H1 (cell line): ENCODE data around the gene HPS3. TPM values are rescaled to one million over a fixed set of nuclear protein-coding genes. Genes with fewer than 3 reads are reported as not detected.

Experiments used
- CTCF ChIA-PET: fragments of 300-600 bp; sonication (Branson Sonifier 250); formaldehyde crosslinking; loops from one replicate; lab custom pipeline; 2021; ENCODE audit not compliant: partially characterized antibody; lab: Charles Lee
- POLR2A ChIA-PET: fragments of 300-600 bp; sonication (Branson Sonifier 250); formaldehyde crosslinking; loops from one replicate; lab custom pipeline; 2021; ENCODE audit warnings: inconsistent platforms; ENCODE audit not compliant: partially characterized antibody; lab: Charles Lee
- DNase-seq, 2 experiments: peaks; one replicate each; pipeline versions ENCODE4 v3.0.0 to v3.0.0-alpha.2; 2010 to 2022; ENCODE audit warnings: low spot score in 2 of 2, low read depth in 1 of 2, mixed read lengths in 1 of 2
- FAIRE-seq: peaks from 2 replicates; lab custom pipeline; 2011; peaks lifted over from hg19 to GRCh38; lab: Jason Lieb, UNC
- H2AFZ ChIP-seq: 2 replicates; pipeline ENCODE4 v1.8.1; 2012; ENCODE audit warnings: low read length, inconsistent platforms
- H2AK5ac ChIP-seq: 2 replicates; pipeline ENCODE4 v1.6.1; 2013; ENCODE audit warnings: low read depth, low read length
- H2BK120ac ChIP-seq: replicated peaks from 2 replicates; pipeline ENCODE3; 2013; ENCODE audit warnings: low read depth, low read length, inconsistent platforms
- H2BK12ac ChIP-seq: 2 replicates; pipeline ENCODE4 v1.6.1; 2013; ENCODE audit warnings: low read depth, low read length
- H2BK15ac ChIP-seq: 2 replicates; pipeline ENCODE4 v1.6.1; 2013; ENCODE audit warnings: low read length
- H2BK20ac ChIP-seq: 2 replicates; pipeline ENCODE4 v1.6.1; 2013; ENCODE audit warnings: low read length
- H2BK5ac ChIP-seq: 2 replicates; pipeline ENCODE4 v1.6.1; 2013; ENCODE audit warnings: low read depth, low read length
- H3K14ac ChIP-seq: 2 replicates; pipeline ENCODE4 v1.6.1; 2013; ENCODE audit warnings: inconsistent platforms; ENCODE audit not compliant: insufficient read length
- H3K18ac ChIP-seq: 2 replicates; pipeline ENCODE4 v1.6.1; 2013; ENCODE audit warnings: low read length; ENCODE audit errors: extremely low read depth
- H3K23ac ChIP-seq: 2 replicates; pipeline ENCODE4 v1.6.1; 2013; ENCODE audit warnings: inconsistent platforms; ENCODE audit not compliant: insufficient read length
- H3K23me2 ChIP-seq: 2 replicates; pipeline ENCODE4 v1.6.1; 2013; ENCODE audit warnings: low read depth, low read length
- H3K27ac ChIP-seq: 2 replicates; pipeline ENCODE4 v1.6.1; 2011; ENCODE audit warnings: low read depth, low read length, inconsistent platforms
- H3K27me3 ChIP-seq, 4 experiments: replicated peaks in 1 of 4; 1 replicate in 1 of 4; 2 replicates in 3 of 4; pipeline versions ENCODE4 v1.6.1 to v1.8.1; 2011 to 2013; ENCODE audit warnings: low read length in 3 of 4, mild to moderate bottlenecking in 3 of 4, inconsistent platforms in 2 of 4, mixed read lengths in 2 of 4, moderate library complexity in 1 of 4; ENCODE audit not compliant: control insufficient read depth in 3 of 4, insufficient read depth in 3 of 4; ENCODE audit errors: extremely low read depth in 1 of 4
- H3K36me3 ChIP-seq, 4 experiments: 2 replicates each; pipeline versions ENCODE4 v1.6.1 to v1.8.1; 2011 to 2013; ENCODE audit warnings: mild to moderate bottlenecking in 4 of 4, low read length in 3 of 4, moderate library complexity in 2 of 4, control low read depth in 1 of 4, inconsistent platforms in 1 of 4; ENCODE audit not compliant: insufficient read depth in 4 of 4, control insufficient read depth in 2 of 4
- H3K4ac ChIP-seq: replicated peaks from 2 replicates; pipeline ENCODE3; 2013; ENCODE audit warnings: low read length, low read depth, mixed read lengths, inconsistent platforms; ENCODE audit not compliant: insufficient read length
- H3K4me1 ChIP-seq, 4 experiments: replicated peaks in 1 of 4; 1 replicate in 1 of 4; 2 replicates in 3 of 4; pipeline versions ENCODE4 v1.6.1 to v1.8.1; 2011 to 2013; ENCODE audit warnings: low read length in 3 of 4, inconsistent platforms in 2 of 4, mixed read lengths in 1 of 4; ENCODE audit not compliant: insufficient read depth in 4 of 4, control insufficient read depth in 3 of 4
- H3K4me2 ChIP-seq, 2 experiments: 2 replicates each; pipeline versions ENCODE4 v1.6.1 to v1.8.1; 2011 to 2013; ENCODE audit warnings: low read depth in 2 of 2, low read length in 2 of 2, control low read depth in 1 of 2, inconsistent platforms in 1 of 2, mild to moderate bottlenecking in 1 of 2; ENCODE audit not compliant: insufficient read depth in 1 of 2
- H3K4me3 ChIP-seq, 4 experiments: fragments of 200-600, 300-600 bp in 1 of 4; sonication (generic), shearing (Covaris generic), sonication (Bioruptor Twin) in 1 of 4; 2 replicates each; pipeline versions ENCODE4 v1.5.1 to v1.8.1; 2011 to 2016; ENCODE audit warnings: low read length in 4 of 4, low read depth in 3 of 4, control low read depth in 2 of 4, inconsistent platforms in 2 of 4, mild to moderate bottlenecking in 2 of 4, mixed read lengths in 1 of 4, moderate library complexity in 1 of 4; ENCODE audit not compliant: insufficient read depth in 2 of 4; ENCODE audit errors: extremely low read depth in 1 of 4
- H3K56ac ChIP-seq: replicated peaks from 2 replicates; pipeline ENCODE3; 2013; ENCODE audit warnings: low read depth, mild to moderate bottlenecking, mixed read lengths, low read length, inconsistent platforms; ENCODE audit not compliant: insufficient read length
- H3K79me1 ChIP-seq: 2 replicates; pipeline ENCODE4 v1.6.1; 2013; ENCODE audit warnings: low read depth, low read length, control low read depth
- H3K79me2 ChIP-seq, 2 experiments: 2 replicates each; pipeline versions ENCODE4 v1.6.1 to v1.8.1; 2012 to 2013; ENCODE audit warnings: low read length in 2 of 2, mild to moderate bottlenecking in 2 of 2, inconsistent platforms in 1 of 2; ENCODE audit not compliant: insufficient read depth in 2 of 2, control insufficient read depth in 1 of 2
- H3K9ac ChIP-seq, 4 experiments: replicated peaks in 1 of 4; 1 replicate in 1 of 4; 2 replicates in 3 of 4; pipeline versions ENCODE4 v1.6.1 to v1.8.1; 2011 to 2013; ENCODE audit warnings: low read depth in 3 of 4, low read length in 3 of 4, control low read depth in 2 of 4, mild to moderate bottlenecking in 2 of 4, moderate library complexity in 2 of 4, inconsistent platforms in 1 of 4; ENCODE audit errors: extremely low read depth in 1 of 4
- H3K9me3 ChIP-seq, 2 experiments: 2 replicates each; pipeline versions ENCODE4 v1.6.1 to v1.8.1; 2012 to 2013; ENCODE audit warnings: mild to moderate bottlenecking in 2 of 2, moderate library complexity in 2 of 2, control low read depth in 1 of 2, inconsistent platforms in 1 of 2, low read depth in 1 of 2, low read length in 1 of 2, mixed read lengths in 1 of 2; ENCODE audit not compliant: insufficient read depth in 2 of 2
- H4K20me1 ChIP-seq, 2 experiments: replicated peaks in 1 of 2; 2 replicates each; pipeline versions ENCODE3 to v1.8.1; 2011 to 2013; ENCODE audit warnings: inconsistent platforms in 2 of 2, low read length in 2 of 2, mild to moderate bottlenecking in 1 of 2; ENCODE audit not compliant: insufficient read depth in 2 of 2, control insufficient read depth in 1 of 2
- H4K5ac ChIP-seq: 2 replicates; pipeline ENCODE4 v1.6.1; 2013; ENCODE audit warnings: low read length, low read depth, mixed read lengths, inconsistent platforms; ENCODE audit not compliant: insufficient read length
- H4K8ac ChIP-seq: 2 replicates; pipeline ENCODE4 v1.8.0; 2013; ENCODE audit warnings: mild to moderate bottlenecking, moderate library complexity, low read length, inconsistent platforms; ENCODE audit not compliant: insufficient read depth; ENCODE audit errors: extremely low read depth
- H4K91ac ChIP-seq: replicated peaks from 2 replicates; pipeline ENCODE3; 2013; ENCODE audit warnings: low read length, mixed read lengths, inconsistent platforms; ENCODE audit not compliant: insufficient read length
- JUN ChIP-seq: IDR thresholded peaks from 2 replicates; pipeline ENCODE4 v1.6.1; 2011; ENCODE audit warnings: low read depth, mild to moderate bottlenecking, improper control_type of control experiment, low read length
- ZNF274 ChIP-seq: IDR thresholded peaks from 2 replicates; pipeline ENCODE4 v1.7.0; 2012; ENCODE audit warnings: low read length, borderline replicate concordance; ENCODE audit errors: extremely low read depth
- WGBS, 2 experiments: shearing (Covaris generic) in 1 of 2; methylation state at CpG; one replicate each; pipeline versions ENCODE4 v1.1.6 to v1.1.7; 2013 to 2015; ENCODE audit warnings: low lambda C conversion rate in 2 of 2, mixed read lengths in 2 of 2, inconsistent platforms in 1 of 2, low coverage in 1 of 2, missing lambda C conversion rate in 1 of 2; ENCODE audit not compliant: insufficient replicate concordance in 2 of 2, insufficient coverage in 1 of 2, insufficient read length in 1 of 2; ENCODE audit errors: extremely low coverage in 1 of 2, missing lambda C conversion rate in 1 of 2; 5-methylcytosine and 5-hydroxymethylcytosine counted together
- polyA plus RNA-seq, 7 experiments: library from polyadenylated mRNA; depleted of rRNA in 3 of 7; stranded (reverse) in 5 of 7; unstranded in 2 of 7; fragments of >200 nt in 5 of 7; fragments of 200-250 nt in 2 of 7; gene quantifications; 1 replicate in 5 of 7; 2 replicates in 1 of 7; 4 replicates in 1 of 7; pipeline versions ENCODE4 v1.2.1 to v1.2.3, GENCODE V29; 2011 to 2013; ENCODE audit warnings: missing spikeins in 2 of 7, mixed read lengths in 2 of 7
- total RNA-seq: library from RNA; stranded (reverse); fragmentation: NEBNext Ultra II Directional; extraction: Animal tissue kit (Norgen Biotek cat#: 25700); gene quantifications from 2 replicates; pipeline ENCODE4 v1.2.1, GENCODE V29; 2021

HPS3 gene
- total and polyA plus RNA-seq, 2 of the 8 experiments (the other 6 are each of a cell fraction or from before 2014, with no cell fraction given), result 23.7 to 48.7 TPM

DNA sequence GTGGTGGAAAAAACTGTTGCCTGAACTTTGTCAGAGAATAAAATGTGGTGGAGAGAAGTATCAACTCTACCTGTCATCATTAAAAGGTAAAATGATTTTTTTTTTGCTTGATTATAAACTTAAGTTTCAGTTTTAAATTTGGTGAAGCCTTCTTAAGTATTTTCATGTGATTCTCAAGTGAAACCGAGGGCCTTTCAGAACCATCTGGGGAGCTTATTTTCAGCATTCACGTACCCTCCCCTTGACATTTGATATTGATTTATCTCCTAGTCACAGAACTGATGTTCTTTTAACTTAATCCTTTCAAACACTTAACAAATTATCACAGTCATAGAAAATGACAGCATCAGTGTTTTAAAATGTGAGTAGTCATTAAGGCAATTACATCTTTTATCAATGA is 38.5 kb downstream of the HPS3 start:
- Histone ChIP-seq H4K91ac (no peak overlapping the region), H3K4ac (no peak overlapping the region), H2BK15ac (no peak overlapping the region), H3K79me1 (no peaks in the 10 kb centered on the region), H3K14ac (no peak overlapping the region), H2AK5ac (no peak overlapping the region), H2BK5ac (no peak overlapping the region), H3K4me3 (no peak overlapping the region), H3K27ac (no peak overlapping the region), H4K5ac (no peak overlapping the region), H3K18ac (no peak overlapping the region), H4K8ac (no peak overlapping the region), H3K36me3 (peaks cover 3 to 87% (median 35%) of the 10 kb centered on the region in 4 experiments; a peak in 7 of 8 replicates), H2BK120ac (no peak overlapping the region), H3K4me2 (no peak overlapping the region), H3K23ac (no peak overlapping the region), H2BK12ac (no peak overlapping the region), H3K23me2 (no peaks in the 10 kb centered on the region), H3K27me3 (no peaks in the 10 kb centered on the region), H2AFZ (no peak overlapping the region), H2BK20ac (no peak overlapping the region), H3K9me3 (no peaks in the 10 kb centered on the region), H3K56ac (no peak overlapping the region), H3K9ac (no peak overlapping the region), H4K20me1 (no peaks in the 10 kb centered on the region), H3K4me1 (no peaks in the 10 kb centered on the region), H3K79me2 (no peaks in the 10 kb centered on the region)
- no peak for FAIRE-seq
- no peak for TF ChIP-seq JUN
- no peak for TF ChIP-seq ZNF274
- CTCF ChIA-PET, result interaction anchor here (0.7 kb wide), 1 partner anchor 87 kb away, joined by 3 read pairs; no protein-coding TSS in a partner anchor
- DNase-seq, result no peak
- POLR2A ChIA-PET, result no interaction called here
- WGBS, 2 experiments, result 98% methylated on average over 2 of the region's 2 CpGs; no CpG with 5 or more reads in 1 of the 2 experiments
